HepG2 (cell line): ENCODE data around the gene IL3RA. TPM values are rescaled to one million over a fixed set of nuclear protein-coding genes. Genes with fewer than 3 reads are reported as not detected.

Source experiments
- ATAC-seq: fragments of 200-7000 bp; cut with Tn5 transposase; 3 replicates; pipeline ENCODE4 v1.9.1; 2020; ENCODE audit warnings: mild to moderate bottlenecking, moderate library complexity
- BruUV-seq: library from RNA; stranded (reverse); fragments of 400-500 nt; replicated peaks from 2 replicates; lab custom pipeline; 2021; lab: Mats Ljungman, UMichigan
- CTCF ChIA-PET: fragments of 300-600 bp; formaldehyde crosslinking; extraction: SDS; loops from one replicate; lab custom pipeline; 2021; ENCODE audit warnings: low total read pairs, inconsistent platforms, low intra/inter-chr PET ratio; lab: Yijun Ruan, JAX
- POLR2A ChIA-PET: fragments of 350-600 bp; sonication (Branson Sonifier 250); formaldehyde crosslinking; loops from one replicate; lab custom pipeline; 2020; ENCODE audit warnings: antibody characterized with exemption, inconsistent platforms; lab: Yijun Ruan, JAX
- DNase-seq: peaks from one replicate; pipeline ENCODE4 v3.0.0-alpha.2; 2015; ENCODE audit warnings: low spot score
- FAIRE-seq: peaks from 3 replicates; lab custom pipeline; 2011; peaks lifted over from hg19 to GRCh38; lab: Jason Lieb, UNC
- H2AFZ ChIP-seq: one replicate; pipeline ENCODE4 v1.6.1; 2011; ENCODE audit warnings: low read length, inconsistent platforms
- H3K27ac ChIP-seq: fragments of 300-600 bp; 3 replicates; pipeline ENCODE4 v1.8.0; 2011; ENCODE audit warnings: mixed run types, mild to moderate bottlenecking, mixed read lengths, low read length, inconsistent platforms; ENCODE audit not compliant: insufficient read depth; ENCODE audit errors: extremely low read length
- H3K27me3 ChIP-seq, 2 experiments: fragments of 200-600 bp in 1 of 2; 2 replicates in 1 of 2; 3 replicates in 1 of 2; pipeline versions ENCODE4 v1.6.0 to v1.8.0; 2011; ENCODE audit warnings: low read length in 2 of 2, mild to moderate bottlenecking in 2 of 2, moderate library complexity in 2 of 2, inconsistent platforms in 1 of 2; ENCODE audit not compliant: insufficient read depth in 2 of 2, control insufficient read depth in 1 of 2
- H3K36me3 ChIP-seq, 2 experiments: fragments of 200-600 bp in 1 of 2; replicated peaks in 1 of 2; 2 replicates in 1 of 2; 3 replicates in 1 of 2; pipeline versions ENCODE4 v1.5.1 to v1.8.0; 2011; ENCODE audit warnings: low read length in 2 of 2, inconsistent platforms in 1 of 2; ENCODE audit not compliant: insufficient read depth in 2 of 2, control insufficient read depth in 1 of 2
- H3K4me1 ChIP-seq: 2 replicates; pipeline ENCODE4 v1.5.1; 2012; ENCODE audit warnings: low read length, inconsistent platforms; ENCODE audit not compliant: insufficient read depth
- H3K4me2 ChIP-seq: 2 replicates; pipeline ENCODE4 v1.6.0; 2011; ENCODE audit warnings: low read depth, low read length, inconsistent platforms
- H3K4me3 ChIP-seq, 3 experiments: fragments of 200-600 bp in 1 of 3; sonication (generic), shearing (Covaris generic) in 1 of 3; replicated peaks in 1 of 3; 2 replicates each; pipeline ENCODE4 v1.5.1; 2011 to 2016; ENCODE audit warnings: low read length in 3 of 3, inconsistent platforms in 2 of 3, low read depth in 2 of 3, mild to moderate bottlenecking in 2 of 3, control low read depth in 1 of 3, mixed read lengths in 1 of 3; ENCODE audit not compliant: insufficient read depth in 1 of 3
- H3K79me2 ChIP-seq: one replicate; pipeline ENCODE4 v1.6.1; 2011; ENCODE audit warnings: low read length, inconsistent platforms; ENCODE audit not compliant: insufficient read depth
- H3K9ac ChIP-seq: 2 replicates; pipeline ENCODE4 v1.6.0; 2011; ENCODE audit warnings: mild to moderate bottlenecking, low read depth, low read length, inconsistent platforms; ENCODE audit not compliant: insufficient read depth
- H3K9me3 ChIP-seq: 2 replicates; pipeline ENCODE4 v1.5.1; 2012; ENCODE audit warnings: mild to moderate bottlenecking, low read length
- H4K20me1 ChIP-seq: 2 replicates; pipeline ENCODE4 v1.6.0; 2011; ENCODE audit warnings: inconsistent platforms, mild to moderate bottlenecking, low read length, moderate library complexity; ENCODE audit not compliant: insufficient read depth
- MYNN ChIP-seq: sonication (generic); formaldehyde crosslinking; IDR thresholded peaks from 2 replicates; pipeline ENCODE4 v1.4.0; 2020; ENCODE audit warnings: mild to moderate bottlenecking, low read depth, missing genetic modification reagents
- PHF20 ChIP-seq: sonication (generic); formaldehyde crosslinking; IDR thresholded peaks from 2 replicates; pipeline ENCODE4 v1.5.0; 2020; ENCODE audit warnings: mild to moderate bottlenecking, missing genetic modification reagents
- POLR2G ChIP-seq: fragments of 200-400 bp; formaldehyde crosslinking; IDR thresholded peaks from 2 replicates; pipeline ENCODE4 v1.6.1; 2018; ENCODE audit warnings: mild to moderate bottlenecking, low read depth, low read length, moderate library complexity
- RBFOX2 ChIP-seq: fragments of 200-400 bp; formaldehyde crosslinking; IDR thresholded peaks from 2 replicates; pipeline ENCODE4 v1.6.1; 2017; ENCODE audit warnings: low read depth, mild to moderate bottlenecking, low read length
- ZBTB3 ChIP-seq: sonication (generic); formaldehyde crosslinking; IDR thresholded peaks from 2 replicates; pipeline ENCODE4 v1.4.0; 2020; ENCODE audit warnings: low read depth, mild to moderate bottlenecking, moderate library complexity, missing genetic modification reagents, borderline replicate concordance
- ZUFSP ChIP-seq: sonication (generic); formaldehyde crosslinking; IDR thresholded peaks from 2 replicates; pipeline ENCODE4 v1.9.0; 2021; ENCODE audit warnings: missing genetic modification reagents, mild to moderate bottlenecking, borderline replicate concordance
- WGBS: methylation state at CpG from one replicate; pipeline ENCODE4 v1.1.6; 2017; ENCODE audit warnings: low lambda C conversion rate; 5-methylcytosine and 5-hydroxymethylcytosine counted together
- in situ Hi-C: cut with HindIII; loops from 2 replicates; pipeline ENCODE4 v1.10.0; 2017; ENCODE audit warnings: low pct_unique_long_range_greater_than_20kb; ENCODE audit not compliant: extremely low pct_ligation_motif_present
- intact Hi-C: fragments of 100-400 bp; cut with micrococcal nuclease; formaldehyde crosslinking; loops from one replicate; pipeline ENCODE4 v1.10.0; 2022; ENCODE audit not compliant: unreplicated experiment
- polyA plus RNA-seq, 8 experiments: library from polyadenylated mRNA; depleted of rRNA in 3 of 8; stranded (reverse) in 7 of 8; unstranded in 1 of 8; fragments of >200 nt; fragmentation: Illumina TruSeq in 4 of 8; extraction: Trizol in 4 of 8; gene quantifications; 2 replicates each; pipeline versions ENCODE4 v1.2.1 to v1.2.3, GENCODE V29; 2011 to 2016; ENCODE audit warnings: low read depth in 4 of 8, missing spikeins in 1 of 8, mixed read lengths in 1 of 8; ENCODE audit not compliant: insufficient read depth in 1 of 8
- total RNA-seq, 5 experiments: library from RNA; depleted of rRNA; stranded (reverse); fragments of >200 nt; fragmentation: Illumina TruSeq; extraction: Trizol; gene quantifications; 2 replicates each; pipeline ENCODE4 v1.2.3, GENCODE V29; 2016; ENCODE audit warnings: low read depth in 1 of 5

IL3RA gene
- total and polyA plus RNA-seq, 2 of the 13 experiments (the other 11 are each of a cell fraction or from before 2014, with no cell fraction given) = not detected

- Histone ChIP-seq H3K9me3 (peaks cover 16% of the 10 kb centered on the region; the same call in 1 of the 2 replicates), H2AFZ (no peak overlapping the region), H3K36me3 (peaks cover 2 to 4% of the 10 kb centered on the region in 2 experiments; a peak in 2 of 5 replicates), H3K79me2 (no peaks in the 10 kb centered on the region), H3K4me1 (peaks cover 12% of the 10 kb centered on the region), H3K4me3 (no peak overlapping the region), H3K9ac (no peak overlapping the region), H3K4me2 (no peak overlapping the region), H4K20me1 (no peaks in the 10 kb centered on the region), H3K27me3 (no peaks in the 10 kb centered on the region), H3K27ac (no peak overlapping the region)
- no peak for FAIRE-seq
- TF ChIP-seq MYNN (no peak), RBFOX2 (no peak), POLR2G (peak; percentile 48; the same call in 1 of the 2 replicates), PHF20 (CRISPR knock-in tag) (no peak), ZUFSP (CRISPR knock-in tag) (no peak), ZBTB3 (CRISPR knock-in tag) (no peak)
- POLR2A ChIA-PET = no interaction called here
- intact Hi-C loops (no loop called here), in situ Hi-C loops (no loop called here)
- no peak for ATAC-seq
- CTCF ChIA-PET = no interaction called here
- WGBS = 71% methylated on average over 2 of the region's 2 CpGs
- no TSS peak for BruUV-seq
- DNase-seq = no peak
Observed at GRCh38 chrX:1423215-1423614, 86.6 kb downstream of the IL3RA start.
